GM19023 (cell line): Measurements from ENCODE around the gene RAPSN.

Experiments
- ATAC-seq: cut with Tn5 transposase; IDR thresholded peaks from one replicate; pipeline ENCODE4 v1.9.1; 2021; ENCODE audit warnings: mild to moderate bottlenecking, moderate library complexity; ENCODE audit not compliant: unreplicated experiment

The RAPSN gene

GRCh38 chr11:47435687-47436086, 13.2 kb downstream of the RAPSN start:
- no peak for ATAC-seq

- ATAC-seq: no peak
Measured at GRCh38 chr11:47434011-47434786, 14.7 kb downstream of the RAPSN start.

GRCh38 chr11:47433157-47433556, 15.8 kb downstream of the RAPSN start:
- no peak for ATAC-seq

GRCh38 chr11:47431356-47432083, 17.4 kb downstream of the RAPSN start:
- no peak for ATAC-seq

- no peak for ATAC-seq
Measured at GRCh38 chr11:47430524-47430923, 18.4 kb downstream of the RAPSN start.

- peak; percentile 93 for ATAC-seq
Measured at GRCh38 chr11:47426062-47426956, 22.6 kb downstream of the RAPSN start, which contains the start of gene PSMC3. Gene PSMC3 (minus strand): TSS chr11:47426439. CDS start chr11:47426279, 160 bp downstream.

- ATAC-seq: no peak
Measured at GRCh38 chr11:47425611-47426010, 23.3 kb downstream of the RAPSN start.

GRCh38 chr11:47418454-47419259, 30.3 kb downstream of the RAPSN start:
- ATAC-seq: no peak

- no peak for ATAC-seq
Measured at GRCh38 chr11:47417712-47418111, 31.2 kb downstream of the RAPSN start.

GRCh38 chr11:47415949-47416472, 32.9 kb downstream of the RAPSN start:
- no peak for ATAC-seq

GRCh38 chr11:47415091-47415854, 33.7 kb downstream of the RAPSN start:
- no peak for ATAC-seq

GRCh38 chr11:47414685-47415070, 34.3 kb downstream of the RAPSN start:
- no peak for ATAC-seq

GRCh38 chr11:47413908-47414684, 34.8 kb downstream of the RAPSN start:
- no peak for ATAC-seq

GRCh38 chr11:47413351-47413750, 35.6 kb downstream of the RAPSN start:
- no peak for ATAC-seq

- ATAC-seq: no peak
Measured at GRCh38 chr11:47411884-47412746, 36.8 kb downstream of the RAPSN start.

GRCh38 chr11:47410370-47411264, 38.3 kb downstream of the RAPSN start:
- ATAC-seq: no peak
